ENCODE measurements around the gene CCDC63.

DNA sequence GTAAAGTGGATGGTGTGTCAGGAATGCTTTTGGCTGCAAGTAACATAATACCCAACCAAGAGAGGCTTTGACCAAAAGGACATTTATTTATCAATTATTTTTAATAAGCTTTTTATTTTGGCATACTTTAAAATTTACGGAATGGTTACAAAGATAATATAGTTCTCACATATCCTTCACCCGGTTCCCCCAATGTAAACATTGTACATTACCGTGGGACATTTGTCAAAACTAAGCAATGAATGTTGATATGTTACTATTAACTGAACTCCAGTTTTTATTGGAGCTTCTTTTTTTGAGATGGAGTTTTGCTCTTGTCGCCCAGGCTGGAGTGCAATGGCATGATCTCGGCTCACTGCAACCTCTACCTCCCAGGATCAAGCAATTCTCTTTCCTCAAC, 23.0 kb downstream of the CCDC63 start:
- TF ChIP-seq CTCF (IDR thresholded peaks at IDR 0.05; ENCODE audit: low read depth, low read length): no peak
- no peak for TF ChIP-seq POLR2A (IDR thresholded peaks at IDR 0.05; ENCODE audit: extremely low read depth, insufficient read length)
- no peak for TF ChIP-seq MYC (IDR thresholded peaks at IDR 0.05; ENCODE audit: low read depth, low read length)

All from NB4 (cell line).